ENCODE measurements around the gene RHOJ. TPM values are rescaled to one million over a fixed set of nuclear protein-coding genes. Genes with fewer than 3 reads are reported as not detected.

Gene RHOJ
- polyA plus RNA-seq, 3 donors = not detected

DNA sequence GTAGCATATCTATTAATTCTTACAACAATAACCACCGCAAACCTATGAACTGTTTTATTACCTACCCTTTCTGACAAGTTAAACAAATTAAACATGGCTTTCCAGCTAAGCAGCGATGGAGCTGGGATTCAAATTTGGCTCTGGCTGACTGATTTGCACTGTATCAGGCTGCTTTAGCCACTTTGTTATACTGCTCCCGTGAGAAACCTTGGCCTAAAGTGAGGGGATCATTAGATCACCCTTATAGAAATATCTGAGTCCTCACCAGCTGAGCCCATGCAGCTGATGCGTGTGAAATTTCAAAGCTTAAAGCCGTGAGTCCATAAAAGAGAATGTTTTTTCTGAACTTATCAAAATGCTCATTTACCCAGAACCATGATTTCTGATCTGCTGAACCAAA lies 122.6 kb downstream of the RHOJ start:
- TF ChIP-seq, protein P1, sequence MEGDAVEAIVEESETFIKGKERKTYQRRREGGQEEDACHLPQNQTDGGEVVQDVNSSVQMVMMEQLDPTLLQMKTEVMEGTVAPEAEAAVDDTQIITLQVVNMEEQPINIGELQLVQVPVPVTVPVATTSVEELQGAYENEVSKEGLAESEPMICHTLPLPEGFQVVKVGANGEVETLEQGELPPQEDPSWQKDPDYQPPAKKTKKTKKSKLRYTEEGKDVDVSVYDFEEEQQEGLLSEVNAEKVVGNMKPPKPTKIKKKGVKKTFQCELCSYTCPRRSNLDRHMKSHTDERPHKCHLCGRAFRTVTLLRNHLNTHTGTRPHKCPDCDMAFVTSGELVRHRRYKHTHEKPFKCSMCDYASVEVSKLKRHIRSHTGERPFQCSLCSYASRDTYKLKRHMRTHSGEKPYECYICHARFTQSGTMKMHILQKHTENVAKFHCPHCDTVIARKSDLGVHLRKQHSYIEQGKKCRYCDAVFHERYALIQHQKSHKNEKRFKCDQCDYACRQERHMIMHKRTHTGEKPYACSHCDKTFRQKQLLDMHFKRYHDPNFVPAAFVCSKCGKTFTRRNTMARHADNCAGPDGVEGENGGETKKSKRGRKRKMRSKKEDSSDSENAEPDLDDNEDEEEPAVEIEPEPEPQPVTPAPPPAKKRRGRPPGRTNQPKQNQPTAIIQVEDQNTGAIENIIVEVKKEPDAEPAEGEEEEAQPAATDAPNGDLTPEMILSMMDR (IDR thresholded peaks at IDR 0.05) = no peak
- H3K36me3 ChIP-seq (replicated peaks in 1 of 2; ENCODE audit: control insufficient read depth in 1 of 2, insufficient read depth in 2 of 2, low read length in 2 of 2) = no peaks in the 10 kb centered on the region
- no peak overlapping the region for H3K27ac ChIP-seq (ENCODE audit: low read depth in 1 of 2, low read length in 2 of 2)
- no peaks in the 10 kb centered on the region for H3K79me2 ChIP-seq (ENCODE audit: insufficient read depth, low read length)
- Mint-ChIP-seq H3K9me3 (peaks cover 0 to 14% (median 9%) of the 10 kb centered on the region in 7 donors), H3K36me3 (no peaks in the 10 kb centered on the region), H3K27ac (no peak overlapping the region), H3K4me1 (no peaks in the 10 kb centered on the region), H3K27me3 (ENCODE audit: low read depth in 3 of 3) (no peaks in the 10 kb centered on the region), H3K4me3 (no peak overlapping the region)
- H3K27me3 ChIP-seq (ENCODE audit: control insufficient read depth in 2 of 2, insufficient read depth in 2 of 2, low read length in 2 of 2) = no peaks in the 10 kb centered on the region
- no peak overlapping the region for H2AFZ ChIP-seq (ENCODE audit: insufficient read depth, low read depth, low read length, poor library complexity, severe bottlenecking)
- no peaks in the 10 kb centered on the region for H4K20me1 ChIP-seq (ENCODE audit: insufficient read depth, low read length)
- DNase-seq = no peak
- no peak overlapping the region for H3K4me3 ChIP-seq (replicated peaks in 1 of 3; ENCODE audit: low read depth in 2 of 3, low read length in 3 of 3)
- no peak overlapping the region for H3K9ac ChIP-seq (ENCODE audit: insufficient read depth, low read length, poor library complexity, severe bottlenecking)
- H3K4me2 ChIP-seq (replicated peaks; ENCODE audit: extremely low read depth, low read length, poor library complexity, severe bottlenecking) = no peak overlapping the region
- H3K9me3 ChIP-seq (replicated peaks in 1 of 2; ENCODE audit: control insufficient read depth in 1 of 2, insufficient read depth in 1 of 2, low read length in 2 of 2) = peaks cover 0 to 5% of the 10 kb centered on the region in 2 donors
- intact Hi-C loops (cut with micrococcal nuclease) = no loop called here
- WGBS (ENCODE audit: insufficient coverage) = 97% methylated on average over 5 of the region's 5 CpGs
- H3K4me1 ChIP-seq (ENCODE audit: control insufficient read depth in 1 of 2, insufficient read depth in 2 of 2, low read length in 2 of 2) = no peaks in the 10 kb centered on the region

DNA sequence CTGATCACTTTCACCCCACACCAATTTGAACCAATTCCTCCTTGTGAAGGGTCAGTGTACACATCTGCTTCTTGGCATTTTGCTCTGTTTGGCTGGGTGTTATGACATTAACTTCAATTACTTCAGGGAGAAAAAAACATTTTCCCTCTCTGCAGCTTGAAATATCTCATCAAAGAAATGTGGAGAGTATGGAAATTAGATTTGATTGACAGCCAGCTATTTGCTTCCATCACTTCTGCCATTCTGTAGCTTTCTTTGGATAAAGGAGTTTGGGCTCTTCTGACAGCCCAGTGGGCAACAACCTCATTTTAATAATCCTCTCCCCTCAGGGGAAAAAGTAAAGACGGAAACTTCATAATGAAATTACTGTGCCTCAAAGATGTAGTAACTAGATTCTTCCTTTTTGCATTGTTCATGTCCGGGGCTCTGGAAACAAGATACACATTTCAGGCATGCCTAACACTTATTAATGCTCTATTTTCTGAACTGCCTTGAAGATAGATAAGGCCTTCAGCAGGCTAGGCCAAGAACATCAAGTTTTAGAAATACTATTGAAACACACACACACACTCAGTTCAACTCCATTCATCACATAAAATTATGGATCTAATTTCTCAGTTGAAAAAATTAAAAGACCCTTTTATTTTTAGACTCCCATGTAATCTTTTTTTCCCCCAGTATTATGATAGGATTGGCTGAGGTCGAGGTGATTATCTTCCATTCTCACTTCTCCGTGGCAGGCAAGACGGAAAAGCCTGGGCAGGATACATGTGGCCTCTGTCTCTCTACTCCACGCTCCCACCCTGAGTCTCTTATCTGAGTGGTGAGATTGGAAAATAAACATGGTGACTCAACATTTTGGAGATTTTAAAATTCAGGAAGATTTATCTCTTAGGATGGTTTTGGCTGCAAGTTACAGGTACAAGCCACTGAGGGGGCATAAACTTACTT lies 124.8 kb downstream of the RHOJ start:
- Histone ChIP-seq H3K79me2 (ENCODE audit: insufficient read depth, low read length) (no peaks in the 10 kb centered on the region), H2AFZ (ENCODE audit: insufficient read depth, low read depth, low read length, poor library complexity, severe bottlenecking) (no peak overlapping the region), H3K4me3 (replicated peaks in 1 of 3; ENCODE audit: low read depth in 2 of 3, low read length in 3 of 3) (no peak overlapping the region), H3K9me3 (replicated peaks in 1 of 2; ENCODE audit: control insufficient read depth in 1 of 2, insufficient read depth in 1 of 2, low read length in 2 of 2) (peaks cover 0 to 13% of the 10 kb centered on the region in 2 donors), H3K27me3 (ENCODE audit: control insufficient read depth in 2 of 2, insufficient read depth in 2 of 2, low read length in 2 of 2) (no peaks in the 10 kb centered on the region), H3K4me1 (ENCODE audit: control insufficient read depth in 1 of 2, insufficient read depth in 2 of 2, low read length in 2 of 2) (no peaks in the 10 kb centered on the region), H3K36me3 (replicated peaks in 1 of 2; ENCODE audit: control insufficient read depth in 1 of 2, insufficient read depth in 2 of 2, low read length in 2 of 2) (no peaks in the 10 kb centered on the region), H3K27ac (ENCODE audit: low read depth in 1 of 2, low read length in 2 of 2) (no peak overlapping the region), H3K4me2 (replicated peaks; ENCODE audit: extremely low read depth, low read length, poor library complexity, severe bottlenecking) (no peak overlapping the region), H4K20me1 (ENCODE audit: insufficient read depth, low read length) (no peaks in the 10 kb centered on the region), H3K9ac (ENCODE audit: insufficient read depth, low read length, poor library complexity, severe bottlenecking) (no peak overlapping the region)
- Mint-ChIP-seq H3K4me3 (no peak overlapping the region), H3K27ac (no peak overlapping the region), H3K4me1 (no peaks in the 10 kb centered on the region), H3K27me3 (ENCODE audit: low read depth in 3 of 3) (no peaks in the 10 kb centered on the region), H3K9me3 (peaks cover 0 to 20% (median 12%) of the 10 kb centered on the region in 7 donors), H3K36me3 (no peaks in the 10 kb centered on the region)
- intact Hi-C loops (cut with micrococcal nuclease) = no loop called here
- 83% methylated on average over 2 of the region's 6 CpGs for WGBS (ENCODE audit: insufficient coverage)
- no peak for DNase-seq
- TF ChIP-seq, protein P1 (IDR thresholded peaks at IDR 0.05) = no peak

Data from CD14-positive monocyte (primary cell).